ENCODE results near the gene GALE.

GRCh38 chr1:23806280-23806679 lies 5.7 kb upstream of the GALE start:
- TF ChIP-seq CTCF (IDR thresholded peaks at IDR 0.05) (no peak), POLR2A (IDR thresholded peaks at IDR 0.05) (no peak)
